ENCODE results near the gene BARX1.
"Not testable (repeated sequence)": the region's sequence is repeated elsewhere in the genome, so short reads cannot be mapped to it uniquely, and the experiment has no call there.

The BARX1 gene, protein sequence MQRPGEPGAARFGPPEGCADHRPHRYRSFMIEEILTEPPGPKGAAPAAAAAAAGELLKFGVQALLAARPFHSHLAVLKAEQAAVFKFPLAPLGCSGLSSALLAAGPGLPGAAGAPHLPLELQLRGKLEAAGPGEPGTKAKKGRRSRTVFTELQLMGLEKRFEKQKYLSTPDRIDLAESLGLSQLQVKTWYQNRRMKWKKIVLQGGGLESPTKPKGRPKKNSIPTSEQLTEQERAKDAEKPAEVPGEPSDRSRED

DNA sequence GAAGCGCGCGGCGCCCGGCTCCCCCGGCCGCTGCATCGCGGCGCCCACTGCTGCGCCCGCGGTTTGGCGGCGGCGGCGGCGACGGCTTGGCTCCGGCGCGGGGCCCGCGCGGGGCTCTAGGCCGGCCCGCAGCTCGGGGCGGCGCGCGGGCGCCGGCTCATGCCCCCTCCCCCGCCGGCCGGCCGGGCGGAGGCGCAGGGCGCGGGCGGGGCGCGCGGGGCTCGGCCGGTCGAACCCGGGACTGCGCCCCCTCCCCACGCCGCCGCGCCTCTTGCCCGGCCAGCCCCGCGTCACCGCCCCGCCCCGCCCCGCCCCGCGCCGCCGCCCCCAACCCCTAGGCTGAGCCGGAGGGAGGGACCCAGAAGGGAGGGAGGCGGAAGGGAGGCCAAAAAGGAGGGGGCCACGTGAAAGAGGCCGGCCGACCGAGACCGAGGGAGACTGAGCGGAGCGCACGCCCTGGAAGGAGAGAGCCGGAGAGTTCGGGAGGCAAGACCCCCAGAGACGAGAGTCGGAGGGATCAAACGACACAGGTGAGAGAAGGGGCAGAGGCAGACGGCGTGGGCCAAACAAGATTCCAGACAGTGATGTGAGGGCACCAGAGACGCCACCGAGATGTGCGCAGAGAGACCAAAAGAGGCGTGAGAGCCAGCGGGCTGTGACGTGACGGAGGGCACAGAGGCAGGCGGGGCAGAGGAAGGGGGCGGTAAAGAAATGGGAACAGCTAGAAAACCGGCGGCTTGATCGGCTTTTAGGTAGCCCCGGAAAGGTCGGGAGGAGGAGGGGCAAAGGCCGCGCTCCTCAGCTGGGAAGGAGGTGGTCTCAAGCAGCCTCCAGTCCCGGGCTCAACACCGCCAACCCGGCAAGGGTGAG is at the start of gene BARX1:
TSS of gene BARX1 (minus strand) at position 245 of the 870 bp plus-strand sequence. CDS start at position 36, 209 bp downstream.
- FAIRE-seq = no peak

GRCh38 chr9:94002316-94003140 is 47.4 kb upstream of the BARX1 start:
- no peak for FAIRE-seq

- FAIRE-seq = no peak
Observed at GRCh38 chr9:93996863-93997262, 41.7 kb upstream of the BARX1 start.

GRCh38 chr9:93996367-93996766 is 41.2 kb upstream of the BARX1 start:
- no peak for FAIRE-seq

DNA sequence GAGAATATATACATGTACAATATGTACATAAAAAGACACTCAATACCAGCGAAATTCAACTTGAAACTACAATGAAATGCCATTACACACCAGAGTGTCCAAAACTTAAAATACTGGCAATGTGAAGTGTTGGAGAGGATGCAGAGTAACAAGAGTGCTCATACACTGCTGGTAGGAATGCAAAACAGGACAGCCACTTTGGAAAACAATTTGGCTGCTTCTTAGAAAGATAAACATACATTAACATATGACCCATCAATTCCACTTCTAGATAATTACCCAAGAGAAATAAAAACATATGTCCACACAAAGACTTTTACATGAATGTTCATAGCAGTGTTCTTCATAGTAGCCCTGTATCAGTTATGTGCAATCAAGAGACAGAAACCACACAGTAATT is 39.4 kb upstream of the BARX1 start:
- FAIRE-seq = no peak

GRCh38 chr9:93994132-93994531 is 39.0 kb upstream of the BARX1 start:
- no peak for FAIRE-seq

DNA sequence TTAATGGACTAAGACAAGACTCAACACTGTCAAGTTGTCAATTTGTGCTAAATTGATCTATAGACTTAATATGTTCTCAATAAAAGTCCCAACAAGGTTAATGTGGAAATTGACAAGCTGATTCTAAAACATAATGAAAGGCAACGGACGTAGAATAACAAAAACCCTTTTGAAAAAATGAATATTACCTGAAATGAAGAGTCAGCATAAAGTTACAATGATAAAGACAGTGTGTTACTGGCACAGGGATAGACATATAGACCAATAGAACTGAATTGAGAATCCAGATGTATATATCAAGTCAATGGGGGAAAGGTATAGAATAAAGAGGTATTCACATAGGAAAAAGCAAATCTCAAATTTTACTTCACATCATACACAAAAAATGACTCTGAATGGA is 37.7 kb upstream of the BARX1 start:
- FAIRE-seq = no peak

DNA sequence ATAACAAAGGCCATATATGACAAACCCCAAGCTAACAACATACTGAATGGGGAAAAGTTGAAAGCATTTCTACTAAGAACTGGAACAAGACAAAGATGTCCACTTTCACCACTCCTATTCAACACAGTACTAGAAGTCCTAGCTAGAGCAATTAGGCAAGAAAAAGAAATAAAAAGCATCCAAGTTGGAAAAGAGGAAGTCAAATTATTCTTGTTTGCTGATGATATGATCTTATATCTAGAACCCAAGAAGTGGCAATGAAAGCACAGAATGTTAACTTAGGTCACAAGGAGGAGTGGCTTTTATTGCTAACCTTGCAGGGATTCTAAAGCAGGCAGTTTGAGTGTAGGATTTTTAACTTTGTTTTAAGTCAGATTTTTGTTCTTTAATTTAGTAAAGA is 35.3 kb upstream of the BARX1 start:
- FAIRE-seq = no peak

GRCh38 chr9:93988056-93988455 is 32.9 kb upstream of the BARX1 start:
- no peak for FAIRE-seq

- no peak for FAIRE-seq
Observed at GRCh38 chr9:93984860-93985259, 29.7 kb upstream of the BARX1 start.

DNA sequence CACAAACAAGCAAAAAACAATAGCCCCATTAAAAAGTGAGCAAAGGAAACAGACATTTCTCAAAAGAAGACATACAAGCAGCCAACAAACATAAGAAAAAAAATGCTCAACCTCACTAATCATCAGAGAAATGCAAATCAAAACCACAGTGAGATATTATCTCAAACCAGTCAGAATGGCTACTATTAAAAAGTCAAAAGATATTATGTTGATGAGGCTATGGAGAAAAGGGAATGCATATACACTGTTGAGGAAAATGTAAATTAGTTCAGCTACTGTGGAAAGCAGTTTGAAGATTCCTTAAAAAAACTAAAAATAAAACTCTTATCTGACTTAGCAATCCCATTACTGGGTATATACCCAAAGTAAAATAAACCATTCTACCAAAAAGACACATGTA is 28.7 kb upstream of the BARX1 start:
- FAIRE-seq = no peak

GRCh38 chr9:93979721-93980120 is 24.6 kb upstream of the BARX1 start:
- no peak for FAIRE-seq

DNA sequence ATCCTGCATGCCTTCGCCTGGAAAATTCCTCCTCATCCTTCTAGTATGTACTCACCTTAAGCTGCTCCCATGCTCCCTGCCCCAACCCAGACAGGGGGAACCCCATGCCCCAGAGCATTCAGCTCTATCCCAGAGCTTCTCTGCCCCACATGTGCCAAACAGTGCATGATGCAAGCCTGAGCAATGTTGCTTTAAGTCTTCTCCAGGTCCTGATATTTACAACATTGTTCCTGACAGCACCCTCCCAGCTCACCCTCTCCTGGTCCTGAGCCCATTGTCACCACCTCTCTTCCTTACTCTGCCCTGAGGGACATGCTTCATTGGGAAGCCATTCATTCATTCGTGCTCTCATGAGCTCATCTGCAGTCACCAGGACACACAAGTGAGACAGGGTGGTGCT is 23.4 kb upstream of the BARX1 start:
- FAIRE-seq = no peak

DNA sequence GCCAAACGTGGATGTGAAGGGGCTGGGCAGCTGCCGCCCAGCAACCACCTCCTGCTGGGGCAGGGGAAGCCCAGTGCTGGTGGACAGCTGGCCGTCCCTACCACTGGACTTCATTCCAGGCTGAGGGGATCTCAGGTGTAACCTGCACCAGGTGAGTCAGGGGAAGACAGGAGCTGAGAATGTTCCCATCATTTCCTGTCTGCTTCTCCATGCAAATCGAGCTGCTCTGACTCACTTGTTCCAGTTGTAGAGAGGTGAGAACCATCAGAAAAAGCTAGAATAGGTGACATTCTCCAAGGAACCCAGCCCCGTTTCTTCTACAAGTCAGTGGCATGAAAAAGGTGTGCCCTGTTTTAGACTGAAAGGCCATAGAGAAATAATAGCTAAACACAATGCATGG is 21.8 kb upstream of the BARX1 start:
- no peak for FAIRE-seq

DNA sequence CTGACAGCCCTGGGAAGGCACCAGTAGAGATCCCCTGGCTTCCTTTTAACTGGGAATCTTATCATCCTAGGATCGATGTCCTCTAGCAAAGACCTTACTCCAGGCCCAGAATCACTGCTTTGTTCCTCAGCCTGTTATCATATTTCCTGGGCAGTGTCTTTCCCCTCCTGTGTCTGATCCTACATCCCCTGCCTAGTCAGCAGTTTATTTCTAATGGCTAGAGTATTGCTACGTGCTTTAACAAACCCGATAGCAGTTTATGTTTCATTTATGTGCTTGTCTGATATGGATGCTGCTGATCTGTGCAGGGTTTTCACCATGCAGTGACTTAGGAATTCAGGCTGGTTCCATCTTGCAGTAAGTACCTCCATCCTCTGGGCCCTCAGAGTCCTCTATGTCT is 20.9 kb upstream of the BARX1 start:
- FAIRE-seq = no peak

DNA sequence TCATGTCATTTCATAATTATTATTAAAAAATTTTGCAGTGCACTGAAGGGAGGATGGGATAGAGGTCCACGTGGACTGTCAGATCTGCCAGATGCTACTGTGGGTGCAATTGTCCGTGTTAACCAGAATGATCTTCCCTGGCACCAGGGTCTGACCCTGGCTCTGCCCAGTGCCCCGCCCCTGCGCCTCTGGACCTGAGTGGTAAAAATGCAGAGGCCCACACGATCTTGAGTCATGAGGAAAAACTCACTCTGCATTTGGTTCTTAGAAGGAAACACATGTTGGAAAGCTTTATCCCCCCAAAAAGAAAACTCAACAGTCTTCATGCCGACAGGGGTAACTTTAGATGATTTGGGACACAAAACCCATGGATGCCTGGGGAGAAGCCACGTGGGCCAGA is 20.1 kb upstream of the BARX1 start:
- FAIRE-seq = no peak

DNA sequence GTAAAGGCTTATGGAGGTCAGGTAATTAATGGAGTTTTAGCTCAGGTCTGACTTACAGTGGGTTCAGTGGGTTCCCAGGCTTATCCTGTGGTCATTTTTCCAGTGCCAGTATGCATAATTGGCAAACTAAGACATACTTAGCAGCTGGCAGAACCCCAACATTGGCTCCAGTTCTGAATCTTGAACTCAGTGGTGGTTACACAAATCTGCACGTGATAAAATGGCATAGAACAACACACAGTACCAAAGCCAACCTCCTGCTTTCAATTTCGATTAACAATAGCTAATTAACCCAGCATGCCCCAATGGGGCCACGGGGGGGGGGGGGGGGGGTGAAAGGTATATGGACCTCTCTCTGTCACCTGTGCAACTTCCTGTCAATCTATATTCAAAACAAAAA is 19.0 kb upstream of the BARX1 start:
- no peak for FAIRE-seq

DNA sequence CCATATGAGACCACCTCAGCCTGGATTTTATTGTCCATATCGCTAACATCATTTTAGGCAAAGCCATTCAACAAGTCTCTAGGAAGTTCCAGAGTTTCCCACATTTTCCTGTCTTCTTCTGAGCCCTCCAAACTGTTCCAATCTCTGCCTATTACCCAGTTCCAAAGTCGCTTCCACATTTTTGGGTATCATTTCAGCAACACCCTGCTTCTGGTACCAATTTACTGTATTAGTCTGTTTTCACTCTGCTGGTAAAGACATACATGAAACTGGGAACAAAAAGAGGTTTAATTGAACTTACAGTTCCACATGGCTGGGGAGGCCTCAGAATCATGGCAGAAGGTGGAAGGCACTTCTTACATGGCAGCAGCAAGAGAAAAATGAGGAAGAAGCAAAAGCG is 17.5 kb upstream of the BARX1 start:
- FAIRE-seq = not testable (repeated sequence)

DNA sequence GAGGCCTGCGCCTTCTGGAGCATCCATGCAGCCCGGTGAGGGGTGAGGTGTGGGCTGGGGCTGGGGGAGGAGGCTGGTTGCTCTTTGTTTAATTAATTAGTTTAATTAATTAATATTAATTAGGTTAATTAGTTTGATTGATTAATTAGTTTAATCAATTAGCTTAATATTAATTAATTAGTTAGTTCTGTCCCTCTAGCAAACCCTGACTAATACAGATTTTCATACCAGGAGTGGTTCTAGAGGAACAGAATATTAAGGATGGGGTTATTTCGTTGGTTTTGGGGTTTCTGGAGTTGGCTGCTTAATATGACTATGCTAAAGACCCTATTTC is 14.1 kb upstream of the BARX1 start:
- no peak for FAIRE-seq

GRCh38 chr9:93968451-93969327 is 13.5 kb upstream of the BARX1 start:
- FAIRE-seq = no peak

GRCh38 chr9:93967020-93967803 is 12.1 kb upstream of the BARX1 start:
- FAIRE-seq = no peak

Data from colon (tissue), 2 donors.